Measurements from ENCODE around the gene TBC1D22B. TPM values are rescaled to one million over a fixed set of nuclear protein-coding genes. Genes with fewer than 3 reads are reported as not detected.
A peak's percentile ranks its signal among the peaks of the same experiment; 100 is the strongest.

TBC1D22B gene
- total and polyA plus RNA-seq, 2 of the 13 experiments (the other 11 are each of a cell fraction or from before 2014, with no cell fraction given) = 9.7 to 12.9 TPM

DNA sequence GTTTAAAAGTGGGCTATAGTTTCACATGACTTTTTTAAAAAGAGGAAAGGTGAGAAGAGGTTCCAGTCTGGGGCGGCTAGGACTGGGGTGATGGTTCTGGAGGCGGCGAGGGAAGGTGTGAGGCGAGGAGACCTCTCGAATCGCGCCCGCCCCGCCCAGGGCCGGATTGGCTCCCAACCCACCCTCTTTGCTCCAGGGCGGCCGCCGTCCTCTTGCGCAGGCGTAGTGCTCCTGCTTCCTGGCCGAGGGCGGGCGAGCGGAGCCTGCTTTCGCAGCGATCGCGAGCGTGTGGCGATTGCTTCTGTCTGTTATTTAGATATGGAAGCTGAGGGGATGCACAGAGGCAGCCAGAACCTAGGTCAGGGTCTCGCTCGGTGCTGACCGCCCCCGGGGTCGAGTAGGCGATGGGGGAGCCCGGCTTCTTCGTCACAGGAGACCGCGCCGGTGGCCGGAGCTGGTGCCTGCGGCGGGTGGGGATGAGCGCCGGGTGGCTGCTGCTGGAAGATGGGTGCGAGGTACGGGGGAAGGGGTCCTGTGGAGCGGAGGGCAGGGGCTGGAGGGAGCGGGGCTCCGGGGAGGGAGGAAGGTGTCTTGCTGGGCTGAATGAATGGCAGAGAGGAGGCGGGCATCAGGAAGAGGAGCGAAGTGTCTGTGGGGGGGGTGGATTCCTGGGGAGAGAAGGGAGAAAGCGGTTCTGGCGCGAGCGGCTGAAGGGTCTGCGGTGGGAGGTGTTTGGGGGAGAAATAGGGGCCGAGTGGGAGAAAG, 96.4 kb downstream of the TBC1D22B start, which contains the start of gene RNF8 (continued):
- TF ChIP-seq, protein P1, sequence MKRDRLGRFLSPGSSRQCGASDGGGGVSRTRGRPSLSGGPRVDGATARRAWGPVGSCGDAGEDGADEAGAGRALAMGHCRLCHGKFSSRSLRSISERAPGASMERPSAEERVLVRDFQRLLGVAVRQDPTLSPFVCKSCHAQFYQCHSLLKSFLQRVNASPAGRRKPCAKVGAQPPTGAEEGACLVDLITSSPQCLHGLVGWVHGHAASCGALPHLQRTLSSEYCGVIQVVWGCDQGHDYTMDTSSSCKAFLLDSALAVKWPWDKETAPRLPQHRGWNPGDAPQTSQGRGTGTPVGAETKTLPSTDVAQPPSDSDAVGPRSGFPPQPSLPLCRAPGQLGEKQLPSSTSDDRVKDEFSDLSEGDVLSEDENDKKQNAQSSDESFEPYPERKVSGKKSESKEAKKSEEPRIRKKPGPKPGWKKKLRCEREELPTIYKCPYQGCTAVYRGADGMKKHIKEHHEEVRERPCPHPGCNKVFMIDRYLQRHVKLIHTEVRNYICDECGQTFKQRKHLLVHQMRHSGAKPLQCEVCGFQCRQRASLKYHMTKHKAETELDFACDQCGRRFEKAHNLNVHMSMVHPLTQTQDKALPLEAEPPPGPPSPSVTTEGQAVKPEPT (CRISPR knock-in tag; IDR thresholded peaks at IDR 0.05; ENCODE audit: low read depth) = 0 out of 2 replicates have a peak, but pooled peaks have one; percentile 54
- TF ChIP-seq ZNF761 (CRISPR knock-in tag; conservative IDR thresholded peaks at IDR 0.05) (peak; percentile 91; the same call in 1 of the 2 replicates), ZNF746 (CRISPR knock-in tag; IDR thresholded peaks at IDR 0.05) (peak; percentile 74), CHCHD3 (CRISPR knock-in tag; IDR thresholded peaks at IDR 0.05) (no peak), SAP130 (CRISPR knock-in tag; IDR thresholded peaks at IDR 0.05; ENCODE audit: low read depth) (peak; percentile 85), SATB2 (CRISPR knock-in tag; IDR thresholded peaks at IDR 0.05) (peak; percentile 75; the same call in 1 of the 2 replicates), HOXA3 (CRISPR knock-in tag; IDR thresholded peaks at IDR 0.05) (peak; percentile 84; the same call in 1 of the 2 replicates), ZNF230 (CRISPR knock-in tag; IDR thresholded peaks at IDR 0.05) (peak; percentile 80), ZBTB7B (CRISPR knock-in tag; IDR thresholded peaks at IDR 0.05) (peak; percentile 43; the same call in 1 of the 2 replicates), RARG (CRISPR knock-in tag; IDR thresholded peaks at IDR 0.05; ENCODE audit: low read depth) (no peak)
- TF ChIP-seq, protein P2, sequence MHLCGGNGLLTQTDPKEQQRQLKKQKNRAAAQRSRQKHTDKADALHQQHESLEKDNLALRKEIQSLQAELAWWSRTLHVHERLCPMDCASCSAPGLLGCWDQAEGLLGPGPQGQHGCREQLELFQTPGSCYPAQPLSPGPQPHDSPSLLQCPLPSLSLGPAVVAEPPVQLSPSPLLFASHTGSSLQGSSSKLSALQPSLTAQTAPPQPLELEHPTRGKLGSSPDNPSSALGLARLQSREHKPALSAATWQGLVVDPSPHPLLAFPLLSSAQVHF (CRISPR knock-in tag; IDR thresholded peaks at IDR 0.05) = no peak
- TF ChIP-seq, protein P3, sequence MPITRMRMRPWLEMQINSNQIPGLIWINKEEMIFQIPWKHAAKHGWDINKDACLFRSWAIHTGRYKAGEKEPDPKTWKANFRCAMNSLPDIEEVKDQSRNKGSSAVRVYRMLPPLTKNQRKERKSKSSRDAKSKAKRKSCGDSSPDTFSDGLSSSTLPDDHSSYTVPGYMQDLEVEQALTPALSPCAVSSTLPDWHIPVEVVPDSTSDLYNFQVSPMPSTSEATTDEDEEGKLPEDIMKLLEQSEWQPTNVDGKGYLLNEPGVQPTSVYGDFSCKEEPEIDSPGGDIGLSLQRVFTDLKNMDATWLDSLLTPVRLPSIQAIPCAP (CRISPR knock-in tag; IDR thresholded peaks at IDR 0.05; ENCODE audit: low read depth) = no peak
- TF ChIP-seq, protein P4, sequence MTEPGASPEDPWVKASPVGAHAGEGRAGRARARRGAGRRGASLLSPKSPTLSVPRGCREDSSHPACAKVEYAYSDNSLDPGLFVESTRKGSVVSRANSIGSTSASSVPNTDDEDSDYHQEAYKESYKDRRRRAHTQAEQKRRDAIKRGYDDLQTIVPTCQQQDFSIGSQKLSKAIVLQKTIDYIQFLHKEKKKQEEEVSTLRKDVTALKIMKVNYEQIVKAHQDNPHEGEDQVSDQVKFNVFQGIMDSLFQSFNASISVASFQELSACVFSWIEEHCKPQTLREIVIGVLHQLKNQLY (CRISPR knock-in tag; IDR thresholded peaks at IDR 0.05) = no peak
- TF ChIP-seq, protein P5, sequence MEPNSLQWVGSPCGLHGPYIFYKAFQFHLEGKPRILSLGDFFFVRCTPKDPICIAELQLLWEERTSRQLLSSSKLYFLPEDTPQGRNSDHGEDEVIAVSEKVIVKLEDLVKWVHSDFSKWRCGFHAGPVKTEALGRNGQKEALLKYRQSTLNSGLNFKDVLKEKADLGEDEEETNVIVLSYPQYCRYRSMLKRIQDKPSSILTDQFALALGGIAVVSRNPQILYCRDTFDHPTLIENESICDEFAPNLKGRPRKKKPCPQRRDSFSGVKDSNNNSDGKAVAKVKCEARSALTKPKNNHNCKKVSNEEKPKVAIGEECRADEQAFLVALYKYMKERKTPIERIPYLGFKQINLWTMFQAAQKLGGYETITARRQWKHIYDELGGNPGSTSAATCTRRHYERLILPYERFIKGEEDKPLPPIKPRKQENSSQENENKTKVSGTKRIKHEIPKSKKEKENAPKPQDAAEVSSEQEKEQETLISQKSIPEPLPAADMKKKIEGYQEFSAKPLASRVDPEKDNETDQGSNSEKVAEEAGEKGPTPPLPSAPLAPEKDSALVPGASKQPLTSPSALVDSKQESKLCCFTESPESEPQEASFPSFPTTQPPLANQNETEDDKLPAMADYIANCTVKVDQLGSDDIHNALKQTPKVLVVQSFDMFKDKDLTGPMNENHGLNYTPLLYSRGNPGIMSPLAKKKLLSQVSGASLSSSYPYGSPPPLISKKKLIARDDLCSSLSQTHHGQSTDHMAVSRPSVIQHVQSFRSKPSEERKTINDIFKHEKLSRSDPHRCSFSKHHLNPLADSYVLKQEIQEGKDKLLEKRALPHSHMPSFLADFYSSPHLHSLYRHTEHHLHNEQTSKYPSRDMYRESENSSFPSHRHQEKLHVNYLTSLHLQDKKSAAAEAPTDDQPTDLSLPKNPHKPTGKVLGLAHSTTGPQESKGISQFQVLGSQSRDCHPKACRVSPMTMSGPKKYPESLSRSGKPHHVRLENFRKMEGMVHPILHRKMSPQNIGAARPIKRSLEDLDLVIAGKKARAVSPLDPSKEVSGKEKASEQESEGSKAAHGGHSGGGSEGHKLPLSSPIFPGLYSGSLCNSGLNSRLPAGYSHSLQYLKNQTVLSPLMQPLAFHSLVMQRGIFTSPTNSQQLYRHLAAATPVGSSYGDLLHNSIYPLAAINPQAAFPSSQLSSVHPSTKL (CRISPR knock-in tag; IDR thresholded peaks at IDR 0.05) = peak; percentile 50; the same call in 1 of the 2 replicates
- TF ChIP-seq, protein P6, sequence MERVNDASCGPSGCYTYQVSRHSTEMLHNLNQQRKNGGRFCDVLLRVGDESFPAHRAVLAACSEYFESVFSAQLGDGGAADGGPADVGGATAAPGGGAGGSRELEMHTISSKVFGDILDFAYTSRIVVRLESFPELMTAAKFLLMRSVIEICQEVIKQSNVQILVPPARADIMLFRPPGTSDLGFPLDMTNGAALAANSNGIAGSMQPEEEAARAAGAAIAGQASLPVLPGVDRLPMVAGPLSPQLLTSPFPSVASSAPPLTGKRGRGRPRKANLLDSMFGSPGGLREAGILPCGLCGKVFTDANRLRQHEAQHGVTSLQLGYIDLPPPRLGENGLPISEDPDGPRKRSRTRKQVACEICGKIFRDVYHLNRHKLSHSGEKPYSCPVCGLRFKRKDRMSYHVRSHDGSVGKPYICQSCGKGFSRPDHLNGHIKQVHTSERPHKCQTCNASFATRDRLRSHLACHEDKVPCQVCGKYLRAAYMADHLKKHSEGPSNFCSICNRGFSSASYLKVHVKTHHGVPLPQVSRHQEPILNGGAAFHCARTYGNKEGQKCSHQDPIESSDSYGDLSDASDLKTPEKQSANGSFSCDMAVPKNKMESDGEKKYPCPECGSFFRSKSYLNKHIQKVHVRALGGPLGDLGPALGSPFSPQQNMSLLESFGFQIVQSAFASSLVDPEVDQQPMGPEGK (CRISPR knock-in tag; IDR thresholded peaks at IDR 0.05) = peak; percentile 57; the same call in 1 of the 2 replicates
- TF ChIP-seq, protein P7, sequence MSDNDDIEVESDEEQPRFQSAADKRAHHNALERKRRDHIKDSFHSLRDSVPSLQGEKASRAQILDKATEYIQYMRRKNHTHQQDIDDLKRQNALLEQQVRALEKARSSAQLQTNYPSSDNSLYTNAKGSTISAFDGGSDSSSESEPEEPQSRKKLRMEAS (IDR thresholded peaks at IDR 0.05) = peak; percentile 87
- TF ChIP-seq, protein P8, sequence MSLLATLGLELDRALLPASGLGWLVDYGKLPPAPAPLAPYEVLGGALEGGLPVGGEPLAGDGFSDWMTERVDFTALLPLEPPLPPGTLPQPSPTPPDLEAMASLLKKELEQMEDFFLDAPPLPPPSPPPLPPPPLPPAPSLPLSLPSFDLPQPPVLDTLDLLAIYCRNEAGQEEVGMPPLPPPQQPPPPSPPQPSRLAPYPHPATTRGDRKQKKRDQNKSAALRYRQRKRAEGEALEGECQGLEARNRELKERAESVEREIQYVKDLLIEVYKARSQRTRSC (CRISPR knock-in tag; IDR thresholded peaks at IDR 0.05; ENCODE audit: low read depth) = no peak; the same call in 1 of the 2 replicates

Data from HepG2 (cell line).